ENCODE measurements around the gene MICAL3.
A peak's percentile ranks its signal among the peaks of the same experiment; 100 is the strongest.

The MICAL3 gene

GRCh38 chr22:17862646-17863181 is 161.6 kb downstream of the MICAL3 start:
- no peak for DNase-seq

- no peak for DNase-seq
These were observed 162.5 kb downstream of the MICAL3 start for GRCh38 chr22:17861909-17862308.

DNA sequence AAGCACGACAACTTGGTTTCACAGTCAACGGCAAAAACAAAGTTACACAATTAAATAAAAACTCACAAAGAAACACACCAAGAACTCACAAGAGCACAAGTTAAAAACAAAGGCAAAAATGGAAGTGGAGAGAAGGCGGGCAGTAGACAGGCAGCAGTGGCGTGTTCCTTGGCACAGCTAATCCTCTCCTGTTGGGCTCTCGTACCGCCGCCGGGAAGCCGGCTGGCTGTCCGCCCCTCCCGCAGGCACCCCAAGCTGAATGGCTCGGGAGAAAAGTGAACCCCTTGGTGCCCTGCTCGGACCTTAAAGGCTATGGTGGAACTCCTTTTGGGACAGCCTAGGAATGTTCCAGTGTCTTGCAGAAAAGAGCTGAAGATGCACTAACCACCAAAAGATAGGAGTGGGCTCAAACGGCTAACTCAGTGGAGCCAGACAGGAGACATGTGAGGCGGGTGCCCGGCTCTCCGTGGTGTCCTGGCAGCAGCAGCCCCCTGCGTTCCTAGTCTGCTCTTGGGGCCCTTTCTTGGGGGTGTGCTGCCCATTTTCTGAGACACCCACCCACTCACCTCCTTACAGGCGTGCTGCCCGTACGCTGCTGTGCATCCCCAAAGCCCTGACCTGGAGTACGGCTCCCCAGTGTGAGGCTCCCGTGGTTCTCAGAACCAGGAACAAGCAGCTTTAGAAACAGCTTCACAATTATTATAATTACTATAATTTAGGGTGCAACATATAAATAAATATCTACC is 164.0 kb downstream of the MICAL3 start:
- DNase-seq, result no peak

GRCh38 chr22:17858033-17858432 is 166.3 kb downstream of the MICAL3 start:
- no peak for DNase-seq

- DNase-seq, result no peak
These were observed 168.6 kb downstream of the MICAL3 start for GRCh38 chr22:17855572-17856290.

DNA sequence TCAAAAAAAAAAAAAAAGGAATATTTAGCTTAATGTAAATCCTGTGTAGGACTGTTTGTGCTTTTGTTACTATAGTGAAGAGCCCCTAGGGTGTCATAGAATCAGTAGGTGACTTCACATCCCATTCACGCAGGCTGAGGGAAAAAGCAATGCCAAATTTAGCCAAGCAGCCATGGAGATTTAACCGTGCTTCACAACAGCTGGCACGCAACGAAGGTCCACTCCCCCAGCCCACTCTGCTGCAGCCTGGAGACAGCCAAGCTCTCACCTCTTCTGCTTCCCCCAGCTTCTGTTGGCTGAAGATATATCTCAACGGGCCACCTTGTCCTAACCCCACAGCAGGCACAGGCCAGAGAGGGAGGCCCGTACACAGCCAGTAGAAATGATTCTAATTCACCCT is 171.3 kb downstream of the MICAL3 start:
- no peak for DNase-seq

DNA sequence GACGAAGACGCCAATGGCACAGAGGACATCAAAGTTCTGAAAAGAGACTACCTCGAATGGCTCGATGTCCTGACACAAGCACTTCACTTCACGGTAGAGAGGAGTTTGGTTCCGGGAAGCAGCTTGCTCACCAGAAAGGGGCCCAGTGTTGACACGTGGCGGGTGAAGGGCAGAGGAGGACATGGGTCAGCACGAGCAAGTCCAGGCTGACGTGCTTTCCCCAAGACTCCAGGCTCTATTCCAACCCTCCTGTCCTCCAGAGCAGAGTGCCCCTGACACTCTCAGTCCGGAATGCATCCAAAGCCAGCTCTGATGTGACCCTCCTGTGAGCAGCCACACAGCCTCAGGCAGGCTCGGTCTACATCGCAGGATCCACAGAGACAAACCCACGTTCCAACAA is 172.6 kb downstream of the MICAL3 start:
- DNase-seq, result no peak

DNA sequence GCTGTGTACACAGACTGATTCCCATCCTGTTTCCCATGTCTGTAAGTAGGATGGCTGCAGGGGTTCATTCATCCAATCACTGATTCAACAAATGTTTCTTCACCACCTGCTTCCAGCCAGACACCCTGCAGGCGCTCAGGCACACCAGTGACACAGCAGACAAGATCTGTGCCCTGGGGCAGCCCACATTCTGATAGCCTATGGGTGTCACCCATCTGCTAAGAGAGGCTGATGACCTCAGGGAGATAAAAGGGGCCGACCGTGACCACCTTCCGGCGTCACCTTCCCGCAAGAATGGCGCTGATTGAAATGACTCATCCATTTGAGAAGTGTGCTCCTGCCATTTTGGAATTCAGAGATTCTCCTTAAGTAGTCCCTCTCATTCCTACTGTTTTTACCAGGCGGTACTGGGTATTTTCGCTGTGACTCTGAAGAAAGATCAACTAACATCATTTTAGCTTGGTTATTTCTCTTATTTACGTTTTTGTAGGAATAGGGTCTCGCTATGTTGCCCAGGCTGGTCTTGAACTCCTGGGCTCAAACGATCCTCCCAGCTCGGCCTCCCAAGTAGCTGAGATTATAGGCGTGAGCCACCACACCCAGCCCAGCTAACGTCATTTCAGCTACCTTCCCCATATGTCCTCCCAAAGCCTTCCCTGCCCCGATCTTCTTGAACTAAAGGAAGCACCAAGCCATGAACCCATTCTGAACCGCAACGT is 176.8 kb downstream of the MICAL3 start:
- DNase-seq, result no peak

GRCh38 chr22:17846326-17846992 is 177.9 kb downstream of the MICAL3 start:
- no peak for DNase-seq

- DNase-seq, result no peak
These were observed 178.6 kb downstream of the MICAL3 start for GRCh38 chr22:17845790-17846189.

DNA sequence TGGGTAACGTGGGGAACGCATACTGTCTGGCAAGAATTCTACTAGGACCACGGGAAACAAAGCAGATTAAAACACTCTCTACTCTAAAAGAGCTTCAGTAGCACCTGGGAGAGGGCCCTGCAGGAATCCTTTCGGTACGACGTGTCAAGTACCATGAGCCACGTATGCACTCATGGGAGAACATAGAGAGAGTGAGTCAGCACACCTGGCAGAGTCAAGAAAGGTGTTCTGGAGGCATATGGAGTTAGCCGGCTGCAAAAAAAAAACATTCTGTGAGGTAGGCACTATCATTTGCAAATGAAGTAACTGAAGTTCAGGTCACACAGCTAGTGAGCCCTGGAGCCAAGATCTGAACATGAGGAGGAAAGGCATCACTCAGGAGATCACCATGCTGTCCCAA is 179.0 kb downstream of the MICAL3 start:
- no peak for DNase-seq

- DNase-seq, result no peak
These were observed 180.2 kb downstream of the MICAL3 start for GRCh38 chr22:17844150-17844549.

DNA sequence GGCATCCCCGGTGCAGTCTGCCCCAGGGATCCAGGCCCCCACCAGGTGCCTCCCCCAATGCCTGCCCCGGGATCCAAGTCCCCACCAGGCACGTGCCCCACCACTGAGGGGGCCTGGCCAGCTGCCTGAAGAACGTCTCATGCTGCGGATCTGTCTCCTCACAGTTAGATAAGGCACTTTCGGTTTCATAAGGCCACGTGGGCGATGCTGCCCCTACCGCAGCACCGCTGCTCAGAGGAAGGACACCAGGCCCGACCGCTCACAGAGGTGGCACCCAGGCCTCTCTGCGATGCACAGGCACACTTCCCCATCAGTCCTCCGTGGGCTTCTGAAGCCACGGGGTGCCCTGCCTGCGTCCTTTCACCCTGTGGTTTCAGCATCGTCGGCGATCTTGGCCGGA is 182.0 kb downstream of the MICAL3 start:
- DNase-seq, result peak; percentile 73

- DNase-seq, result no peak
These were observed 182.5 kb downstream of the MICAL3 start for GRCh38 chr22:17841836-17842235.

- no peak for DNase-seq
These were observed 186.0 kb downstream of the MICAL3 start for GRCh38 chr22:17838180-17838865.

DNA sequence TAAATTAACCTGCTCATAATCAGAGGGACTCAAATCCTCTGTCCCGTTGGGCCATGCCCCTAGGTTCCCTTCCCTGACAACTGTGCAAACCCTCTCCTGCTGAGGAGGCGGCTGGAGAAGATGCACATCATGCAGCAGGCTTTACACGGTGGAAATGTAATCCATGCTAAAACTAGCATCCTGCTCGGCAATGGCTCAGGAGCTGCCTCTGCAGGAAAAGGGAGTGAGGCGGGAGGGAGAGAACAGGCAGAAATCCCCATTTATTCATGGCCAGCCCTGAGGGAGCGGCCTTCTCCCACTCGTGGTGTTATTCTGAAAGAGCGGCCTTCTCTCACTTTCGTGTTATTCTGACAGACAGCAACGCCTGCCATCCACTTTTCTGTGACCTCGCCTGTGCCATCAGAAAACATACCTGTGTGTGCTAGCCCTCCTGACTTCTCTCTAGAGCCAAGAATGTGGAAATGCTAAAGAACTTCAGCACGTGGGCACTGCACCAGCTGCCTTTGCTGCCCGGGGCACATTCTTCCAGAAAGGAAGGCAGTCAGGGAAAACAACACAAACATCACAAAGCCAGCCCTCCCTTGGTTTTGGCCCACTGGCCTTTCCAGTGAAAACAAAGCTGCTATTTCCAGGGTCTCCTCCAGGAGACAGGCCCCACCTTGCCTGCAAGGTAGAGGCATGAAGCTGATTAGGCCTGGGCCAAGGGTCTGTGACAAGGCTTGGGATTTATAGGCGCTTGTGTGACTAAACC is 187.2 kb downstream of the MICAL3 start:
- no peak for DNase-seq

DNA sequence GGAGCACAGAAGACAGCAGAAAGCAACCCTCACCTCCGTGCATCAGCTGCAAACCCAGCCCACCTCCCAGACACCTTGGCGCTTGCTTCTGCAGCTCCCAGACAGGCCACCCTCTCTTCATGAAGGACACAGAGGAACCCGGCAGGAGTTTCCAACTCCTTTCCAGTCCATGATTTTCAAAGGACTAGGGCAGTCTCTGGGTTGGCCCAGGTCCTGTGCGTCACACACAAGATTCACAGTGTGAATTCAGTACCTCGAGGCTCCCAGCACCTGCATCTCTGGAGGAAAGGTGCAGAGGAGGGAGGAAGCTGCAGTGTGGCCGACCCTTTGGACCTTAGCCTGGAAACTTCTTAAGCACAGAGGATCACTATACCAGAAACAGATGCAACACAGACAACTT is 189.1 kb downstream of the MICAL3 start:
- DNase-seq, result no peak

GRCh38 chr22:17833489-17833888 is 190.9 kb downstream of the MICAL3 start:
- no peak for DNase-seq

DNA sequence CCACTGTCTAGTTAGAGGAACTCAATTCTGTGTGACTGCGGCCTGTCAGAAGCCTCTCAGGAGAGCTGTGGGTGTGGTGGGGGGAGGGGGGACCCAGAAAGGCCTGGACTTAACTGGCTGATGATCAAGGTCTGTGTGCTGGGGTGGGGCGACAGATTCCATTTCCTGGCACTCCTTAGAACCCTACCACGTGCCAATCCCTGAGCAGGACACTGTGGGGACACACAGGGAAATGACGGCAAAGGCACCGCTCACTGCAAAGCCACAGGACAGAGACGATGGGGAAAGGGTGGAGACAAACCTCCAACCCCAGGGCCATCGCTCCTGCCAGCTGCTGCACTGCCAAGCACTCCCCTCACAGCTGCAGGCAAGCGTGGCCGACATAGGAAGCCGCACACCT is 191.7 kb downstream of the MICAL3 start:
- DNase-seq, result no peak

DNA sequence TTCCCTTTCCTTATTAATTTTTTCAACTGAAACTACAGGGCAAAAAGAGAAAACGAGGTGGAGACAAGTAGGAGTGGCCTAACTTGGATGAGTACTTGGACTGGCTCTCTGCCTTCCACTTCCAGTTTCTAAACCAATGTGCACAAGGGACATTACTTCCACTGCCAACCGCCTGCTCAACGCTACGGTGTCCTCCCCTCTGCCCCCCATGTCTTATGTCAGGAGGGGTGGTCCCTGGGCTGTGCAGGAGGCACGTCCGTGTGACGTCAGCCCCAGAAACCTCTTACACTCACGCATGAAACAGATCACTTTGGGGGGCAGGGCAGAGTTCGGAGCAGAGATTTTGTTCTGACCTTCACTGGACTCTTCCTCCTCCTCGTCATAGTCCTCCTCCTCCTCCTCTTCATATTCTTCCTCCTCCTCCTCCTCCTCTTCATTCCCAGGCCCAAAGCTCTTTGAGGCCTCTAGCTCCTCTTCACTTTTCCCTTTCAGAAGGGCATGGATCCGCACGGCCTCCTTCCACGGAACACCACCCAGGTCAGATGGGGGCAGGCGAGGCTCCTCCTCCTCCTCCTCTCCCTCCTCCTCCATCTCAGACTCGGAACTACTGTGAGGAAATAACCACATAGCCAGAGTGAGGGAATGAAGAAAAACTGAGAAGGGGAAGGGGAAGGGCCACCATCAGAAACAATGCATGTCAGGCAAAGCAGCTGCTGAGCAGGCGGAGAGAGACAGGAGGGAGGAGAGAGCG is 192.7 kb downstream of the MICAL3 start:
- no peak for DNase-seq

Measured in activated effector memory CD4-positive, alpha-beta T cell treated with anti-CD3 and anti-CD28 coated beads, Interleukin-2, amount 50 U/mL, for 16 hours (primary cell).